GM23338 (cell line): ENCODE data around the gene FNIP2. TPM values are rescaled to one million over a fixed set of nuclear protein-coding genes. Genes with fewer than 3 reads are reported as not detected.
"Not testable (repeated sequence)": the region's sequence is repeated elsewhere in the genome, so short reads cannot be mapped to it uniquely, and the experiment has no call there.

Experiments
- ATAC-seq: fragments of 200-7000 bp; cut with Tn5 transposase; 3 replicates; pipeline ENCODE4 v1.9.1; 2020
- DNase-seq: peaks from one replicate; pipeline ENCODE4 v3.0.0-alpha.2; 2015; ENCODE audit warnings: low spot score
- H2AFZ ChIP-seq: fragments of 200-600 bp; sonication (generic); 2 replicates; pipeline ENCODE4 v1.8.0; 2016; ENCODE audit warnings: antibody characterized with exemption, mild to moderate bottlenecking, moderate library complexity
- H3F3A ChIP-seq: fragments of 200-600 bp; sonication (generic); replicated peaks from 2 replicates; pipeline ENCODE4 v1.8.0; 2017; ENCODE audit warnings: antibody characterized with exemption, mixed run types, low read depth
- H3K27ac ChIP-seq: fragments of 200-600 bp; sonication (generic); 2 replicates; pipeline ENCODE4 v1.6.1; 2016; ENCODE audit warnings: low read depth
- H3K27me3 ChIP-seq: fragments of 200-600 bp; sonication (generic); 2 replicates; pipeline ENCODE4 v1.8.0; 2016; ENCODE audit warnings: mild to moderate bottlenecking, mixed run types, moderate library complexity; ENCODE audit not compliant: insufficient read depth
- H3K36me3 ChIP-seq: fragments of 200-600 bp; sonication (generic); 2 replicates; pipeline ENCODE4 v1.8.0; 2016; ENCODE audit warnings: mild to moderate bottlenecking; ENCODE audit not compliant: insufficient read depth
- H3K4me1 ChIP-seq: fragments of 200-600 bp; sonication (generic); 2 replicates; pipeline ENCODE4 v1.8.0; 2016; ENCODE audit warnings: mild to moderate bottlenecking, moderate library complexity; ENCODE audit not compliant: insufficient read depth
- H3K4me2 ChIP-seq: fragments of 200-600 bp; sonication (generic); 2 replicates; pipeline ENCODE4 v1.7.1; 2017; ENCODE audit warnings: mixed run types
- H3K4me3 ChIP-seq: fragments of 200-600 bp; sonication (generic); 2 replicates; pipeline ENCODE4 v1.6.1; 2016; ENCODE audit warnings: mixed run types
- H3K79me2 ChIP-seq: fragments of 200-600 bp; sonication (generic); replicated peaks from 2 replicates; pipeline ENCODE4 v1.8.0; 2017; ENCODE audit warnings: mild to moderate bottlenecking; ENCODE audit not compliant: insufficient read depth
- H3K9me2 ChIP-seq: fragments of 200-600 bp; sonication (generic); 2 replicates; pipeline ENCODE4 v1.8.0; 2017; ENCODE audit not compliant: insufficient read depth
- H4K20me1 ChIP-seq: fragments of 200-600 bp; sonication (generic); replicated peaks from 2 replicates; pipeline ENCODE4 v1.8.0; 2017; ENCODE audit warnings: mild to moderate bottlenecking; ENCODE audit not compliant: insufficient read depth
- H3K27ac Mint-ChIP-seq: 2 replicates; pipeline ENCODE4 v1.8.0; 2020; ENCODE audit warnings: inconsistent platforms, mild to moderate bottlenecking, moderate library complexity, mixed read lengths
- H3K27me3 Mint-ChIP-seq: 3 replicates; pipeline ENCODE4 v1.8.0; 2022; ENCODE audit warnings: low read depth, mild to moderate bottlenecking, moderate library complexity, mixed read lengths, inconsistent platforms; ENCODE audit not compliant: insufficient read depth, poor library complexity
- H3K36me3 Mint-ChIP-seq: 3 replicates; pipeline ENCODE4 v1.8.0; 2021; ENCODE audit warnings: low read depth, mild to moderate bottlenecking, inconsistent platforms, moderate library complexity, mixed read lengths
- H3K4me1 Mint-ChIP-seq: 3 replicates; pipeline ENCODE4 v1.8.0; 2020; ENCODE audit warnings: mild to moderate bottlenecking, inconsistent platforms, mixed read lengths
- H3K4me3 Mint-ChIP-seq: 3 replicates; pipeline ENCODE4 v1.8.0; 2021; ENCODE audit warnings: moderate library complexity, mild to moderate bottlenecking, inconsistent platforms, mixed read lengths
- H3K9me3 Mint-ChIP-seq: 3 replicates; pipeline ENCODE4 v1.8.0; 2020; ENCODE audit warnings: moderate library complexity, mild to moderate bottlenecking, inconsistent platforms, mixed read lengths
- CREB1 ChIP-seq: fragments of 250-450 bp; sonication (Bioruptor Pico); IDR thresholded peaks from 2 replicates; pipeline ENCODE4 v1.5.0; 2020; ENCODE audit warnings: low read depth, mild to moderate bottlenecking, moderate library complexity
- EZH2 ChIP-seq: fragments of 200-600 bp; sonication (generic); IDR thresholded peaks from one replicate; pipeline ENCODE4 v1.8.0; 2017; ENCODE audit warnings: antibody characterized with exemption, mild to moderate bottlenecking, low read depth; ENCODE audit not compliant: unreplicated experiment
- EZH2phosphoT487 ChIP-seq: fragments of 200-600 bp; sonication (generic); IDR thresholded peaks from one replicate; pipeline ENCODE4 v1.8.1; 2018; ENCODE audit warnings: antibody characterized with exemption; ENCODE audit not compliant: unreplicated experiment
- JUNB ChIP-seq: IDR thresholded peaks from one replicate; pipeline ENCODE4 v1.6.1; 2016; ENCODE audit warnings: antibody characterized with exemption; ENCODE audit not compliant: unreplicated experiment
- POLR2AphosphoS5 ChIP-seq: IDR thresholded peaks from 2 replicates; pipeline ENCODE4 v1.6.1; 2016; ENCODE audit warnings: antibody characterized with exemption, low read depth
- STAT1 ChIP-seq: IDR thresholded peaks from one replicate; pipeline ENCODE4 v1.6.1; 2016; ENCODE audit warnings: antibody characterized with exemption; ENCODE audit not compliant: unreplicated experiment
- ZNF331 ChIP-seq: fragments of 250-450 bp; sonication (Bioruptor Pico); IDR thresholded peaks from 2 replicates; pipeline ENCODE4 v1.5.0; 2020; ENCODE audit warnings: low read depth, mild to moderate bottlenecking, moderate library complexity
- polyA plus RNA-seq: library from polyadenylated mRNA; unstranded; fragments of >200 nt; fragmentation: Nextera tagmentation; extraction: Ambion mirVana; gene quantifications from 2 replicates; pipeline ENCODE4 v1.2.1, GENCODE V29; 2016
- total RNA-seq: library from RNA; depleted of rRNA; stranded (reverse); fragments of >200 nt; shearing (Covaris generic); gene quantifications from 2 replicates; pipeline ENCODE4 v1.2.3, GENCODE V29; 2014
- TF ChIP-seq, protein P1 (sequence below), 2 experiments: fragments of 200-600 bp in 1 of 2; sonication (generic) in 1 of 2; conservative IDR thresholded peaks; 2 replicates each; pipeline versions ENCODE4 v1.5.1 to v1.6.1; 2016 to 2017; ENCODE audit warnings: antibody characterized with exemption in 2 of 2, low read depth in 2 of 2, mild to moderate bottlenecking in 2 of 2, moderate library complexity in 1 of 2
- TF ChIP-seq, protein P2 (sequence below): IDR thresholded peaks from 2 replicates; pipeline ENCODE4 v1.6.1; 2016; ENCODE audit warnings: antibody characterized with exemption
- TF ChIP-seq, protein P3 (sequence below): IDR thresholded peaks from one replicate; pipeline ENCODE4 v1.6.1; 2018; ENCODE audit warnings: antibody characterized with exemption; ENCODE audit not compliant: unreplicated experiment

FNIP2 gene
- total and polyA plus RNA-seq, 2 experiments from 2014 or later, result 2.7 to 17.2 TPM

DNA sequence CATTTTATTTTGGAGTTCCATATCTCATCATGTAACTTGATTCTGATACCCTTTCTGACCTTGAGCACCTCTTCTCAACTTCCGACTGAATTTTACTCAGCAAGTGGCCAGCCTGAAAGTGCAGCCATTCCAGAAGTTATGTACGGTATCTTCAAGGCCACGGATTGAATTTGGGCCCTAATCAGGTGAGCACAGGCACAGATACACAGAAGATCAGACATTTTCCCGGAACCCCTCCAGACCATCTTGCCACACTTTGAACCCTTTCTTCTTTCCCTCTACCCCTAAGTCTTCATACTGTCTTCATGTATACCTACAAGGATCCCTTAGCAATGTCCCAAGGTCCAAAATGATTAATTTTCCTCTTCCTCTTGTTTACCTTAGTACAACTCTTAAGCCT, 108.2 kb downstream of the FNIP2 start (continued):
- TF ChIP-seq, protein P1, sequence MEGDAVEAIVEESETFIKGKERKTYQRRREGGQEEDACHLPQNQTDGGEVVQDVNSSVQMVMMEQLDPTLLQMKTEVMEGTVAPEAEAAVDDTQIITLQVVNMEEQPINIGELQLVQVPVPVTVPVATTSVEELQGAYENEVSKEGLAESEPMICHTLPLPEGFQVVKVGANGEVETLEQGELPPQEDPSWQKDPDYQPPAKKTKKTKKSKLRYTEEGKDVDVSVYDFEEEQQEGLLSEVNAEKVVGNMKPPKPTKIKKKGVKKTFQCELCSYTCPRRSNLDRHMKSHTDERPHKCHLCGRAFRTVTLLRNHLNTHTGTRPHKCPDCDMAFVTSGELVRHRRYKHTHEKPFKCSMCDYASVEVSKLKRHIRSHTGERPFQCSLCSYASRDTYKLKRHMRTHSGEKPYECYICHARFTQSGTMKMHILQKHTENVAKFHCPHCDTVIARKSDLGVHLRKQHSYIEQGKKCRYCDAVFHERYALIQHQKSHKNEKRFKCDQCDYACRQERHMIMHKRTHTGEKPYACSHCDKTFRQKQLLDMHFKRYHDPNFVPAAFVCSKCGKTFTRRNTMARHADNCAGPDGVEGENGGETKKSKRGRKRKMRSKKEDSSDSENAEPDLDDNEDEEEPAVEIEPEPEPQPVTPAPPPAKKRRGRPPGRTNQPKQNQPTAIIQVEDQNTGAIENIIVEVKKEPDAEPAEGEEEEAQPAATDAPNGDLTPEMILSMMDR (conservative IDR thresholded peaks at IDR 0.05; ENCODE audit: low read depth in 2 of 2), result no peak

DNA sequence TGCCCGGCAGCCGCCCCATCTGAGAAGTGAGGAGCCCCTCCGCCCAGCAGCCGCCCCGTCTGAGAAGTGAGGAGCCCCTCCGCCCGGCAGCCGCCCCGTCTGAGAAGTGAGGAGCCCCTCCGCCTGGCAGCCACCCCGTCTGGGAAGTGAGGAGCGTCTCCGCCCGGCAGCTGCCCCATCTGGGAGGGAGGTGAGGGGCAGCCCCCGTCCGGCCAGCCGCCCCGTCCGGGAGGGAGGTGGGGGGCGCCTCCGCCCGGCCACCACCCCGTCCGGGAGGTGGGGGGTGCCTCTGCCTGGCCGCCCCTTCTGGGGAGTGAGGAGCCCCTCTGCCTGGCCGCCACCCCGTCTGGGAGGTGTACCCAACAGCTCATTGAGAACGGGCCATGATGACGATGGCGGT, 113.3 kb downstream of the FNIP2 start:
- not testable (repeated sequence) for H3K4me3 ChIP-seq, H3K4me1 ChIP-seq, H3K27me3 ChIP-seq, H3K4me1 Mint-ChIP-seq, ATAC-seq, H3K27me3 Mint-ChIP-seq, H2AFZ ChIP-seq, H3F3A ChIP-seq, H3K27ac Mint-ChIP-seq, H4K20me1 ChIP-seq, H3K4me2 ChIP-seq, H3K9me2 ChIP-seq, H3K36me3 ChIP-seq, H3K79me2 ChIP-seq, H3K4me3 Mint-ChIP-seq, H3K27ac ChIP-seq, DNase-seq
- Mint-ChIP-seq H3K36me3 (peaks cover 51% of the 10 kb centered on the region), H3K9me3 (peaks cover 17% of the 10 kb centered on the region; the same call in 2 of the 3 replicates)

DNA sequence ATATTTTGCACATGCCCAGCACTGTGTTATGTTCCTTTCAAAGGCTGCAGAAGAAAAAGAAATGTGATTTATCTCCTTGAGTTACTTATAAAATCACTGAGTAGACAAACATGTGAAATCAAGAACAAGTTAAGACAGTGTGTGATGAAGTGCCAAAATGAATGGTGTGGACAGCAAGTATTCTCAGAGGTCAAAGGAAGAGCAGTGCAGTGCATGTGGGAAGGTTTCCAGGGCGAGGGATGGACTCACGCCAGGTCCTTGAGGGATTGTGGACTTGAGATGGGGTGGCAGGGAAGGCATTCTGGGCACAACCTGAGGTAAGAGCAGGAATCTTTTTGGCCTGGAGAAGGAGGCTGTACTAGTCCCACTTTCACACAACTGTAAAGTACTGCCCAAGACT, 115.5 kb downstream of the FNIP2 start:
- Histone ChIP-seq H3K79me2 (no peaks in the 10 kb centered on the region), H3K27ac (no peak overlapping the region), H3K4me3 (no peak overlapping the region), H3K4me1 (no peaks in the 10 kb centered on the region), H4K20me1 (no peaks in the 10 kb centered on the region), H3K36me3 (no peaks in the 10 kb centered on the region), H3K9me2 (peaks cover 3% of the 10 kb centered on the region; the same call in 1 of the 2 replicates), H3F3A (no peaks in the 10 kb centered on the region), H3K4me2 (no peak overlapping the region), H2AFZ (no peak overlapping the region), H3K27me3 (no peaks in the 10 kb centered on the region)
- H3K4me1 Mint-ChIP-seq, result 0 out of 3 replicates have a peak, but pooled peaks cover 6% of the 10 kb centered on the region
- peaks cover 2% of the 10 kb centered on the region for H3K27me3 Mint-ChIP-seq
- DNase-seq (no peak), ATAC-seq (no peak)
- no peak overlapping the region for H3K27ac Mint-ChIP-seq
- H3K9me3 Mint-ChIP-seq, result peaks cover 13% of the 10 kb centered on the region; the same call in 2 of the 3 replicates
- H3K4me3 Mint-ChIP-seq, result no peak overlapping the region
- H3K36me3 Mint-ChIP-seq, result peaks cover 45% of the 10 kb centered on the region
- no peak for TF ChIP-seq ZNF331 (CRISPR knock-in tag)
- TF ChIP-seq, protein P2, sequence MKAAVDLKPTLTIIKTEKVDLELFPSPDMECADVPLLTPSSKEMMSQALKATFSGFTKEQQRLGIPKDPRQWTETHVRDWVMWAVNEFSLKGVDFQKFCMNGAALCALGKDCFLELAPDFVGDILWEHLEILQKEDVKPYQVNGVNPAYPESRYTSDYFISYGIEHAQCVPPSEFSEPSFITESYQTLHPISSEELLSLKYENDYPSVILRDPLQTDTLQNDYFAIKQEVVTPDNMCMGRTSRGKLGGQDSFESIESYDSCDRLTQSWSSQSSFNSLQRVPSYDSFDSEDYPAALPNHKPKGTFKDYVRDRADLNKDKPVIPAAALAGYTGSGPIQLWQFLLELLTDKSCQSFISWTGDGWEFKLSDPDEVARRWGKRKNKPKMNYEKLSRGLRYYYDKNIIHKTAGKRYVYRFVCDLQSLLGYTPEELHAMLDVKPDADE, result no peak
- no peak for TF ChIP-seq POLR2AphosphoS5
- TF ChIP-seq, protein P3, sequence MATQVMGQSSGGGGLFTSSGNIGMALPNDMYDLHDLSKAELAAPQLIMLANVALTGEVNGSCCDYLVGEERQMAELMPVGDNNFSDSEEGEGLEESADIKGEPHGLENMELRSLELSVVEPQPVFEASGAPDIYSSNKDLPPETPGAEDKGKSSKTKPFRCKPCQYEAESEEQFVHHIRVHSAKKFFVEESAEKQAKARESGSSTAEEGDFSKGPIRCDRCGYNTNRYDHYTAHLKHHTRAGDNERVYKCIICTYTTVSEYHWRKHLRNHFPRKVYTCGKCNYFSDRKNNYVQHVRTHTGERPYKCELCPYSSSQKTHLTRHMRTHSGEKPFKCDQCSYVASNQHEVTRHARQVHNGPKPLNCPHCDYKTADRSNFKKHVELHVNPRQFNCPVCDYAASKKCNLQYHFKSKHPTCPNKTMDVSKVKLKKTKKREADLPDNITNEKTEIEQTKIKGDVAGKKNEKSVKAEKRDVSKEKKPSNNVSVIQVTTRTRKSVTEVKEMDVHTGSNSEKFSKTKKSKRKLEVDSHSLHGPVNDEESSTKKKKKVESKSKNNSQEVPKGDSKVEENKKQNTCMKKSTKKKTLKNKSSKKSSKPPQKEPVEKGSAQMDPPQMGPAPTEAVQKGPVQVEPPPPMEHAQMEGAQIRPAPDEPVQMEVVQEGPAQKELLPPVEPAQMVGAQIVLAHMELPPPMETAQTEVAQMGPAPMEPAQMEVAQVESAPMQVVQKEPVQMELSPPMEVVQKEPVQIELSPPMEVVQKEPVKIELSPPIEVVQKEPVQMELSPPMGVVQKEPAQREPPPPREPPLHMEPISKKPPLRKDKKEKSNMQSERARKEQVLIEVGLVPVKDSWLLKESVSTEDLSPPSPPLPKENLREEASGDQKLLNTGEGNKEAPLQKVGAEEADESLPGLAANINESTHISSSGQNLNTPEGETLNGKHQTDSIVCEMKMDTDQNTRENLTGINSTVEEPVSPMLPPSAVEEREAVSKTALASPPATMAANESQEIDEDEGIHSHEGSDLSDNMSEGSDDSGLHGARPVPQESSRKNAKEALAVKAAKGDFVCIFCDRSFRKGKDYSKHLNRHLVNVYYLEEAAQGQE, result no peak
- TF ChIP-seq CREB1, result no peak
- TF ChIP-seq STAT1, result no peak
- TF ChIP-seq JUNB, result no peak
- TF ChIP-seq EZH2phosphoT487, result no peak
- TF ChIP-seq EZH2, result no peak
